GM21447 (cell line): Measurements from ENCODE around the gene TTC3.
A peak's percentile ranks its signal among the peaks of the same experiment; 100 is the strongest.

Experiments
- ATAC-seq: cut with Tn5 transposase; IDR thresholded peaks from one replicate; pipeline ENCODE4 v1.9.1; 2021; ENCODE audit not compliant: unreplicated experiment

Gene TTC3

GRCh38 chr21:37193006-37193405 is 120.0 kb downstream of the TTC3 start:
- ATAC-seq, result no peak

- no peak for ATAC-seq
Observed at GRCh38 chr21:37193676-37194075, 120.6 kb downstream of the TTC3 start.

- ATAC-seq, result no peak
Observed at GRCh38 chr21:37195059-37195458, 122.0 kb downstream of the TTC3 start.

GRCh38 chr21:37195610-37196009 is 122.6 kb downstream of the TTC3 start:
- ATAC-seq, result no peak

GRCh38 chr21:37196847-37197246 is 123.8 kb downstream of the TTC3 start:
- no peak for ATAC-seq

- ATAC-seq, result no peak
Observed at GRCh38 chr21:37197746-37198145, 124.7 kb downstream of the TTC3 start.

- no peak for ATAC-seq
Observed at GRCh38 chr21:37199057-37199924, 126.2 kb downstream of the TTC3 start.

GRCh38 chr21:37200641-37201480 is 127.8 kb downstream of the TTC3 start:
- ATAC-seq, result no peak

GRCh38 chr21:37202221-37203110 is 129.4 kb downstream of the TTC3 start:
- no peak for ATAC-seq

- no peak for ATAC-seq
Observed at GRCh38 chr21:37204580-37204979, 131.5 kb downstream of the TTC3 start.

- ATAC-seq, result no peak
Observed at GRCh38 chr21:37206496-37206895, 133.4 kb downstream of the TTC3 start.

GRCh38 chr21:37207441-37208009 is 134.5 kb downstream of the TTC3 start:
- peak; percentile 51 for ATAC-seq

- peak; percentile 51 for ATAC-seq
Observed at GRCh38 chr21:37208056-37208721, 135.1 kb downstream of the TTC3 start.

- peak; percentile 42 for ATAC-seq
Observed at GRCh38 chr21:37208741-37209225, 135.7 kb downstream of the TTC3 start.

- no peak for ATAC-seq
Observed at GRCh38 chr21:37210130-37210529, 137.1 kb downstream of the TTC3 start.

GRCh38 chr21:37210799-37211198 is 137.7 kb downstream of the TTC3 start:
- ATAC-seq, result no peak

GRCh38 chr21:37214952-37215351 is 141.9 kb downstream of the TTC3 start:
- no peak for ATAC-seq

GRCh38 chr21:37219761-37220432 is 146.8 kb downstream of the TTC3 start:
- ATAC-seq, result no peak

- peak; percentile 47 for ATAC-seq
Observed at GRCh38 chr21:37220433-37220980, 147.5 kb downstream of the TTC3 start.
